Osteoblast (primary cell): ENCODE data around the gene HSD17B7. TPM values are rescaled to one million over a fixed set of nuclear protein-coding genes. Genes with fewer than 3 reads are reported as not detected.

ENCODE experiments used
- DNase-seq: peaks from one replicate; pipeline ENCODE4 v3.0.0; 2011; ENCODE audit warnings: low spot score, mixed read lengths; ENCODE audit not compliant: insufficient read length; ENCODE audit errors: missing footprints
- H2AFZ ChIP-seq: 2 replicates; pipeline ENCODE4 v1.6.0; 2011; ENCODE audit warnings: mild to moderate bottlenecking, low read length
- H3K27ac ChIP-seq: 2 replicates; pipeline ENCODE4 v1.5.1; 2011; ENCODE audit warnings: mild to moderate bottlenecking, low read depth, low read length, moderate library complexity
- H3K27me3 ChIP-seq: 2 replicates; pipeline ENCODE4 v1.6.0; 2012; ENCODE audit warnings: mild to moderate bottlenecking, control low read depth, inconsistent platforms, low read length, moderate library complexity; ENCODE audit not compliant: insufficient read depth
- H3K36me3 ChIP-seq: 2 replicates; pipeline ENCODE4 v1.5.1; 2011; ENCODE audit warnings: mild to moderate bottlenecking, low read length, control low read depth, moderate library complexity; ENCODE audit not compliant: insufficient read depth
- H3K4me1 ChIP-seq: 2 replicates; pipeline ENCODE4 v1.5.1; 2011; ENCODE audit warnings: mild to moderate bottlenecking, low read length, control low read depth, moderate library complexity; ENCODE audit not compliant: insufficient read depth
- H3K4me2 ChIP-seq: 2 replicates; pipeline ENCODE4 v1.6.0; 2011; ENCODE audit warnings: mild to moderate bottlenecking, low read length; ENCODE audit not compliant: insufficient read depth
- H3K4me3 ChIP-seq: fragments of 200-600 bp; sonication (generic); 3 replicates; pipeline ENCODE4 v1.5.1; 2012; ENCODE audit warnings: mild to moderate bottlenecking, low read length, inconsistent platforms; ENCODE audit not compliant: insufficient read depth
- H3K79me2 ChIP-seq: 2 replicates; pipeline ENCODE4 v1.6.0; 2012; ENCODE audit warnings: mild to moderate bottlenecking, low read length, control low read depth, inconsistent platforms; ENCODE audit not compliant: insufficient read depth
- H3K9me3 ChIP-seq: 2 replicates; pipeline ENCODE4 v1.5.1; 2011; ENCODE audit warnings: low read depth, low read length, control low read depth
- H4K20me1 ChIP-seq: 2 replicates; pipeline ENCODE4 v1.6.0; 2012; ENCODE audit warnings: mild to moderate bottlenecking, low read length, control low read depth; ENCODE audit not compliant: insufficient read depth
- CTCF ChIP-seq: IDR thresholded peaks from 2 replicates; pipeline ENCODE4 v1.5.1; 2011; ENCODE audit warnings: mild to moderate bottlenecking, low read depth, low read length, moderate library complexity; ENCODE audit errors: extremely low read depth
- total RNA-seq: library from RNA; depleted of rRNA; stranded (reverse); fragments of >200 nt; gene quantifications from 2 replicates; pipeline ENCODE4 v1.2.3, GENCODE V29; 2012

HSD17B7 gene
- total RNA-seq, 1 donor = 23.9 TPM

GRCh38 chr1:162851341-162851740 is 60.8 kb downstream of the HSD17B7 start:
- Histone ChIP-seq H3K27me3 (no peaks in the 10 kb centered on the region), H3K4me1 (peaks cover 47% of the 10 kb centered on the region), H2AFZ (no peak overlapping the region), H3K27ac (no peak overlapping the region), H3K4me3 (no peak overlapping the region), H3K79me2 (no peaks in the 10 kb centered on the region), H3K4me2 (no peak overlapping the region), H3K36me3 (no peaks in the 10 kb centered on the region), H3K9me3 (no peaks in the 10 kb centered on the region), H4K20me1 (no peaks in the 10 kb centered on the region)
- TF ChIP-seq CTCF = no peak
- DNase-seq = no peak

GRCh38 chr1:162854245-162854882 is 63.9 kb downstream of the HSD17B7 start:
- Histone ChIP-seq H3K36me3 (no peaks in the 10 kb centered on the region), H3K79me2 (no peaks in the 10 kb centered on the region), H2AFZ (no peak overlapping the region), H3K27me3 (no peaks in the 10 kb centered on the region), H3K4me1 (peaks cover 55% of the 10 kb centered on the region), H3K27ac (peak overlapping the region; percentile 97), H3K4me3 (no peak overlapping the region), H4K20me1 (no peaks in the 10 kb centered on the region), H3K4me2 (no peak overlapping the region), H3K9me3 (no peaks in the 10 kb centered on the region)
- DNase-seq = peak; percentile 91
- TF ChIP-seq CTCF = peak; percentile 86

- H2AFZ ChIP-seq = no peak overlapping the region
- TF ChIP-seq CTCF = no peak
- H3K27me3 ChIP-seq = no peaks in the 10 kb centered on the region
- DNase-seq = no peak
- no peaks in the 10 kb centered on the region for H3K79me2 ChIP-seq
- H3K4me3 ChIP-seq = no peak overlapping the region
- H3K36me3 ChIP-seq = no peaks in the 10 kb centered on the region
- no peaks in the 10 kb centered on the region for H3K9me3 ChIP-seq
- H3K4me2 ChIP-seq = peak overlapping the region; percentile 58
- no peaks in the 10 kb centered on the region for H4K20me1 ChIP-seq
- peaks cover 55% of the 10 kb centered on the region for H3K4me1 ChIP-seq
- H3K27ac ChIP-seq = peak overlapping the region; percentile 97
Measured at GRCh38 chr1:162855461-162856150, 65.1 kb downstream of the HSD17B7 start.

GRCh38 chr1:162856260-162856659 is 65.8 kb downstream of the HSD17B7 start:
- no peak overlapping the region for H3K4me3 ChIP-seq
- no peaks in the 10 kb centered on the region for H3K79me2 ChIP-seq
- H3K36me3 ChIP-seq = no peaks in the 10 kb centered on the region
- no peaks in the 10 kb centered on the region for H3K9me3 ChIP-seq
- peak overlapping the region; percentile 58 for H3K4me2 ChIP-seq
- no peak for TF ChIP-seq CTCF
- H3K27ac ChIP-seq = peak overlapping the region; percentile 97
- no peaks in the 10 kb centered on the region for H3K27me3 ChIP-seq
- H2AFZ ChIP-seq = no peak overlapping the region
- H3K4me1 ChIP-seq = peaks cover 61% of the 10 kb centered on the region
- DNase-seq = peak; percentile 64
- no peaks in the 10 kb centered on the region for H4K20me1 ChIP-seq
